Hepatocyte (in vitro differentiated cells): ENCODE measurements around the gene BAMBI. TPM values are rescaled to one million over a fixed set of nuclear protein-coding genes. Genes with fewer than 3 reads are reported as not detected.

Experiments used
- DNase-seq: peaks from one replicate; pipeline ENCODE4 v3.0.0-alpha.2; 2016; ENCODE audit warnings: low spot score
- H2AFZ ChIP-seq: fragments of 200-600 bp; sonication (generic); 2 replicates; pipeline ENCODE4 v1.6.0; 2016; ENCODE audit warnings: antibody characterized with exemption, mild to moderate bottlenecking
- H3K27ac ChIP-seq: fragments of 200-600 bp; sonication (generic); 2 replicates; pipeline ENCODE4 v1.5.1; 2016; ENCODE audit warnings: mild to moderate bottlenecking
- H3K27me3 ChIP-seq: fragments of 200-600 bp; sonication (generic); 2 replicates; pipeline ENCODE4 v1.6.1; 2016
- H3K36me3 ChIP-seq: fragments of 200-600 bp; sonication (generic); replicated peaks from 2 replicates; pipeline ENCODE4 v1.5.1; 2016; ENCODE audit warnings: low read depth; ENCODE audit not compliant: insufficient read depth
- H3K4me1 ChIP-seq: fragments of 200-600 bp; sonication (generic); 2 replicates; pipeline ENCODE4 v1.5.1; 2016; ENCODE audit warnings: mild to moderate bottlenecking, moderate library complexity; ENCODE audit not compliant: insufficient read depth
- H3K4me2 ChIP-seq: fragments of 200-600 bp; sonication (generic); 2 replicates; pipeline ENCODE4 v1.6.0; 2016
- H3K4me3 ChIP-seq: fragments of 200-600 bp; sonication (generic); 2 replicates; pipeline ENCODE4 v1.5.1; 2016; ENCODE audit warnings: mild to moderate bottlenecking
- H3K79me2 ChIP-seq: fragments of 200-600 bp; sonication (generic); 2 replicates; pipeline ENCODE4 v1.6.0; 2017; ENCODE audit warnings: mild to moderate bottlenecking
- H3K9me2 ChIP-seq: fragments of 200-600 bp; sonication (generic); replicated peaks from 2 replicates; pipeline ENCODE4 v1.6.0; 2017; ENCODE audit warnings: mild to moderate bottlenecking; ENCODE audit not compliant: insufficient read depth
- H3K9me3 ChIP-seq: fragments of 200-600 bp; sonication (generic); 2 replicates; pipeline ENCODE4 v1.5.1; 2016; ENCODE audit warnings: low read depth, mild to moderate bottlenecking
- H4K20me1 ChIP-seq: fragments of 200-600 bp; sonication (generic); 2 replicates; pipeline ENCODE4 v1.6.0; 2016; ENCODE audit warnings: mild to moderate bottlenecking; ENCODE audit not compliant: insufficient read depth, poor library complexity, severe bottlenecking
- CTCF ChIP-seq: fragments of 200-600 bp; sonication (generic); IDR thresholded peaks from 2 replicates; pipeline ENCODE4 v1.5.1; 2016; ENCODE audit warnings: antibody characterized with exemption, mild to moderate bottlenecking; ENCODE audit not compliant: poor library complexity
- EZH2 ChIP-seq: fragments of 200-600 bp; sonication (generic); IDR thresholded peaks from 2 replicates; pipeline ENCODE4 v1.6.1; 2016; ENCODE audit warnings: antibody characterized with exemption, mild to moderate bottlenecking, borderline replicate concordance
- EZH2phosphoT487 ChIP-seq: fragments of 200-600 bp; sonication (generic); IDR thresholded peaks from one replicate; pipeline ENCODE4 v1.6.1; 2018; ENCODE audit warnings: antibody characterized with exemption, mild to moderate bottlenecking, low read depth, moderate library complexity; ENCODE audit not compliant: unreplicated experiment, severe bottlenecking
- WGBS: methylation state at CpG from one replicate; pipeline ENCODE4 v1.1.6; 2016; ENCODE audit warnings: low lambda C conversion rate; ENCODE audit errors: missing lambda C conversion rate; 5-methylcytosine and 5-hydroxymethylcytosine counted together
- polyA plus RNA-seq: library from polyadenylated mRNA; unstranded; fragments of >200 nt; fragmentation: Nextera tagmentation; extraction: Ambion mirVana; gene quantifications from 2 replicates; pipeline ENCODE4 v1.2.1, GENCODE V29; 2016
- total RNA-seq: library from RNA; depleted of rRNA; stranded (reverse); fragments of >200 nt; gene quantifications from 2 replicates; pipeline ENCODE4 v1.2.3, GENCODE V29; 2014

Gene BAMBI
- total and polyA plus RNA-seq, 2 experiments from 2014 or later = 116 to 148 TPM

- no peak overlapping the region for H3K4me3 ChIP-seq
- H3K4me1 ChIP-seq = no peaks in the 10 kb centered on the region
- no peaks in the 10 kb centered on the region for H3K9me3 ChIP-seq
- H3K36me3 ChIP-seq = no peaks in the 10 kb centered on the region
- H2AFZ ChIP-seq = no peak overlapping the region
- H3K9me2 ChIP-seq = no peaks in the 10 kb centered on the region
- no peaks in the 10 kb centered on the region for H3K79me2 ChIP-seq
- no peaks in the 10 kb centered on the region for H3K27me3 ChIP-seq
- H3K27ac ChIP-seq = no peak overlapping the region
- H3K4me2 ChIP-seq = no peak overlapping the region
- DNase-seq = no peak
- H4K20me1 ChIP-seq = no peaks in the 10 kb centered on the region
- whole genome bisulfite sequencing = 67% methylated on average over 1 of the region's 1 CpG
- no peak for TF ChIP-seq EZH2
Observed at GRCh38 chr10:28632584-28632945, 44.8 kb upstream of the BAMBI start.

- Histone ChIP-seq H3K36me3 (no peaks in the 10 kb centered on the region), H3K27me3 (no peaks in the 10 kb centered on the region), H3K9me2 (no peaks in the 10 kb centered on the region), H3K27ac (no peak overlapping the region), H3K9me3 (no peaks in the 10 kb centered on the region), H3K79me2 (no peaks in the 10 kb centered on the region), H3K4me3 (no peak overlapping the region), H3K4me1 (no peaks in the 10 kb centered on the region), H3K4me2 (no peak overlapping the region), H4K20me1 (no peaks in the 10 kb centered on the region), H2AFZ (no peak overlapping the region)
- no peak for DNase-seq
- WGBS = 80% methylated on average over 6 of the region's 6 CpGs
- TF ChIP-seq CTCF = no peak
- no peak for TF ChIP-seq EZH2phosphoT487
- no peak for TF ChIP-seq EZH2
Observed at GRCh38 chr10:28633750-28634149, 43.6 kb upstream of the BAMBI start.

GRCh38 chr10:28637346-28637745 lies 40.0 kb upstream of the BAMBI start:
- Histone ChIP-seq H3K27ac (no peak overlapping the region), H3K9me3 (no peaks in the 10 kb centered on the region), H3K27me3 (no peaks in the 10 kb centered on the region), H2AFZ (no peak overlapping the region), H4K20me1 (no peaks in the 10 kb centered on the region), H3K4me3 (no peak overlapping the region), H3K36me3 (no peaks in the 10 kb centered on the region), H3K79me2 (no peaks in the 10 kb centered on the region), H3K9me2 (no peaks in the 10 kb centered on the region), H3K4me2 (no peak overlapping the region), H3K4me1 (no peaks in the 10 kb centered on the region)
- DNase-seq = no peak
- TF ChIP-seq CTCF (no peak), EZH2 (no peak), EZH2phosphoT487 (no peak)
- whole genome bisulfite sequencing = 83% methylated on average over 5 of the region's 5 CpGs

GRCh38 chr10:28638392-28638791 lies 38.9 kb upstream of the BAMBI start:
- Histone ChIP-seq H2AFZ (no peak overlapping the region), H4K20me1 (no peaks in the 10 kb centered on the region), H3K27ac (no peak overlapping the region), H3K9me2 (no peaks in the 10 kb centered on the region), H3K4me2 (no peak overlapping the region), H3K79me2 (no peaks in the 10 kb centered on the region), H3K36me3 (no peaks in the 10 kb centered on the region), H3K4me3 (no peak overlapping the region), H3K27me3 (no peaks in the 10 kb centered on the region), H3K4me1 (no peaks in the 10 kb centered on the region), H3K9me3 (no peaks in the 10 kb centered on the region)
- TF ChIP-seq CTCF (no peak), EZH2phosphoT487 (no peak), EZH2 (no peak)
- no peak for DNase-seq
